ENCODE data around the gene OR4P4.

Gene OR4P4

DNA sequence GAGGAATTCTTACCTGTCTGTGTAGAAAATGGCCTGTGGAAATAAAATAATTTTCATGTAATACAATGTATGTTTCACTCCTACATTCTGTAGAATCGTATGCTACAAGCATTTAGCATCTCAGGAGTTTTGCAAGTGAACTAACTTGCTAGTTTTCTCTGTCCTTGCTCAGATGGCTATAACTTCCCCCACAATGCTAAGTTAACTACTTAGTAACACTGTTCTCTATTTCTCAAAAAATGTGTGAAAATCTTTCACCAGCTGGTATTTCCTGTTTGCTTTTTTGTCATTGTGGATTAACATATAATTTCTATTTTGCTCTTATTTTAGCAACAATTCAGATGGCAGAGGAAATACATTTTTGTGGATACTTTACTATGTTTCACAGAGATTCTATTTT, 17.6 kb downstream of the OR4P4 start:
- H3K9me3 ChIP-seq (ENCODE audit: control insufficient read depth, low read length): peaks cover 4% of the 10 kb centered on the region
- H4K91ac ChIP-seq (ENCODE audit: low read length): no peak overlapping the region
- no peak overlapping the region for H3K4ac ChIP-seq (ENCODE audit: low read depth in 1 of 2, low read length in 2 of 2)
- H3K18ac ChIP-seq (ENCODE audit: low read depth in 1 of 2, low read length in 2 of 2): no peak overlapping the region
- no peak overlapping the region for H3K27ac ChIP-seq (ENCODE audit: low read length, poor library complexity, severe bottlenecking)
- H3K14ac ChIP-seq (ENCODE audit: low read length in 2 of 2): no peak overlapping the region
- DNase-seq: no peak
- H3K4me2 ChIP-seq (ENCODE audit: low read length, poor library complexity, severe bottlenecking): no peak overlapping the region
- H3K4me1 ChIP-seq (ENCODE audit: control insufficient read depth, insufficient read depth, low read depth, low read length): no peaks in the 10 kb centered on the region
- no peaks in the 10 kb centered on the region for H3K79me1 ChIP-seq (replicated peaks; ENCODE audit: low read length, poor library complexity, severe bottlenecking)
- H3K9ac ChIP-seq (ENCODE audit: low read length): no peak overlapping the region
- H3K4me3 ChIP-seq (ENCODE audit: insufficient read depth in 1 of 2, low read depth in 1 of 2, low read length in 2 of 2): no peak overlapping the region
- H2AK5ac ChIP-seq (ENCODE audit: low read length, severe bottlenecking): no peak overlapping the region
- H2BK15ac ChIP-seq (ENCODE audit: low read depth, poor library complexity, severe bottlenecking): no peak overlapping the region
- H2BK12ac ChIP-seq (ENCODE audit: low read length in 2 of 2): no peak overlapping the region
- no peak overlapping the region for H3K23ac ChIP-seq (ENCODE audit: low read length in 2 of 2)
- no peak overlapping the region for H2AFZ ChIP-seq (ENCODE audit: low read depth, low read length)
- H4K8ac ChIP-seq (ENCODE audit: low read length): no peak overlapping the region
- no peak overlapping the region for H2BK5ac ChIP-seq (ENCODE audit: low read depth, low read length, poor library complexity, severe bottlenecking)
- WGBS: 56% methylated on average over 1 of the region's 1 CpG
- no peak overlapping the region for H2BK120ac ChIP-seq (ENCODE audit: low read depth, low read length)
- no peaks in the 10 kb centered on the region for H3K27me3 ChIP-seq (ENCODE audit: control insufficient read depth in 1 of 2, insufficient read depth in 1 of 2, low read length in 2 of 2)
- no peaks in the 10 kb centered on the region for H3K36me3 ChIP-seq (ENCODE audit: control insufficient read depth in 1 of 2, insufficient read depth in 2 of 2, low read depth in 1 of 2, low read length in 2 of 2)

DNA sequence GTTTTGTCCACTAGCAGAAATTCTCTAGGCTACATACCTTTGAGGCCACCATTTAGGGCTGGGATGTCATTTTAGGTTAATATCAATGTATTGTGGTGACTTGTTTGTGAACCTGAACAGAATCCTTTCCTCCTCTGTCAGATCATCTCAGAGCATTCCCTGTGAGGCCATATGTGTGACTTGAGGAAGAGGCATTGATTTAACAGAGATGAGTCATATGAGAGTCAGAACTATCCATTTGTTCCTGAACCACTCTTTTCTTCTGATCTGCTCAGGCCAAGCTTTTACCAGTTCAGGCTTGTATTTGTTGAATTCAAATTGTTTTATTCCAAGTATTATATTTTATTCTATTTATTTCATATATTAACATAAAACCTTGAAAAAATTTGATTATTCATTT, 20.2 kb downstream of the OR4P4 start:
- no peak for DNase-seq
- no peaks in the 10 kb centered on the region for H3K36me3 ChIP-seq (ENCODE audit: control insufficient read depth in 1 of 2, insufficient read depth in 2 of 2, low read depth in 1 of 2, low read length in 2 of 2)
- no peak overlapping the region for H2BK12ac ChIP-seq (ENCODE audit: low read length in 2 of 2)
- H3K27ac ChIP-seq (ENCODE audit: low read length, poor library complexity, severe bottlenecking): no peak overlapping the region
- no peak overlapping the region for H2BK5ac ChIP-seq (ENCODE audit: low read depth, low read length, poor library complexity, severe bottlenecking)
- H3K4me2 ChIP-seq (ENCODE audit: low read length, poor library complexity, severe bottlenecking): no peak overlapping the region
- H4K91ac ChIP-seq (ENCODE audit: low read length): no peak overlapping the region
- H3K23ac ChIP-seq (ENCODE audit: low read length in 2 of 2): no peak overlapping the region
- no peak overlapping the region for H3K4ac ChIP-seq (ENCODE audit: low read depth in 1 of 2, low read length in 2 of 2)
- no peaks in the 10 kb centered on the region for H3K9me3 ChIP-seq (ENCODE audit: control insufficient read depth, low read length)
- H3K9ac ChIP-seq (ENCODE audit: low read length): no peak overlapping the region
- no peak overlapping the region for H2BK15ac ChIP-seq (ENCODE audit: low read depth, poor library complexity, severe bottlenecking)
- no peak overlapping the region for H2AFZ ChIP-seq (ENCODE audit: low read depth, low read length)
- H2AK5ac ChIP-seq (ENCODE audit: low read length, severe bottlenecking): no peak overlapping the region
- H4K8ac ChIP-seq (ENCODE audit: low read length): no peak overlapping the region
- no peaks in the 10 kb centered on the region for H3K27me3 ChIP-seq (ENCODE audit: control insufficient read depth in 1 of 2, insufficient read depth in 1 of 2, low read length in 2 of 2)
- no peaks in the 10 kb centered on the region for H3K79me1 ChIP-seq (replicated peaks; ENCODE audit: low read length, poor library complexity, severe bottlenecking)
- no peaks in the 10 kb centered on the region for H3K4me1 ChIP-seq (ENCODE audit: control insufficient read depth, insufficient read depth, low read depth, low read length)
- H3K18ac ChIP-seq (ENCODE audit: low read depth in 1 of 2, low read length in 2 of 2): no peak overlapping the region
- H3K4me3 ChIP-seq (ENCODE audit: insufficient read depth in 1 of 2, low read depth in 1 of 2, low read length in 2 of 2): no peak overlapping the region
- no peak overlapping the region for H3K14ac ChIP-seq (ENCODE audit: low read length in 2 of 2)
- no peak overlapping the region for H2BK120ac ChIP-seq (ENCODE audit: low read depth, low read length)

- no peak overlapping the region for H2BK12ac ChIP-seq (ENCODE audit: low read length in 2 of 2)
- H3K14ac ChIP-seq (ENCODE audit: low read length in 2 of 2): no peak overlapping the region
- H3K9me3 ChIP-seq (ENCODE audit: control insufficient read depth, low read length): peaks cover 3% of the 10 kb centered on the region
- H3K4me3 ChIP-seq (ENCODE audit: insufficient read depth in 1 of 2, low read depth in 1 of 2, low read length in 2 of 2): no peak overlapping the region
- no peak overlapping the region for H2AK5ac ChIP-seq (ENCODE audit: low read length, severe bottlenecking)
- H2BK15ac ChIP-seq (ENCODE audit: low read depth, poor library complexity, severe bottlenecking): no peak overlapping the region
- no peak overlapping the region for H3K4ac ChIP-seq (ENCODE audit: low read depth in 1 of 2, low read length in 2 of 2)
- no peak overlapping the region for H4K91ac ChIP-seq (ENCODE audit: low read length)
- DNase-seq: no peak
- H3K27me3 ChIP-seq (ENCODE audit: control insufficient read depth in 1 of 2, insufficient read depth in 1 of 2, low read length in 2 of 2): no peaks in the 10 kb centered on the region
- H3K4me1 ChIP-seq (ENCODE audit: control insufficient read depth, insufficient read depth, low read depth, low read length): no peaks in the 10 kb centered on the region
- no peak overlapping the region for H3K18ac ChIP-seq (ENCODE audit: low read depth in 1 of 2, low read length in 2 of 2)
- no peaks in the 10 kb centered on the region for H3K79me1 ChIP-seq (replicated peaks; ENCODE audit: low read length, poor library complexity, severe bottlenecking)
- H3K4me2 ChIP-seq (ENCODE audit: low read length, poor library complexity, severe bottlenecking): no peak overlapping the region
- H3K23ac ChIP-seq (ENCODE audit: low read length in 2 of 2): no peak overlapping the region
- H2AFZ ChIP-seq (ENCODE audit: low read depth, low read length): no peak overlapping the region
- WGBS: 74% methylated on average over 1 of the region's 2 CpGs
- no peaks in the 10 kb centered on the region for H3K36me3 ChIP-seq (ENCODE audit: control insufficient read depth in 1 of 2, insufficient read depth in 2 of 2, low read depth in 1 of 2, low read length in 2 of 2)
- no peak overlapping the region for H4K8ac ChIP-seq (ENCODE audit: low read length)
- no peak overlapping the region for H3K9ac ChIP-seq (ENCODE audit: low read length)
- no peak overlapping the region for H3K27ac ChIP-seq (ENCODE audit: low read length, poor library complexity, severe bottlenecking)
- H2BK5ac ChIP-seq (ENCODE audit: low read depth, low read length, poor library complexity, severe bottlenecking): no peak overlapping the region
- no peak overlapping the region for H2BK120ac ChIP-seq (ENCODE audit: low read depth, low read length)
Observed at GRCh38 chr11:55658031-55658573, 23.2 kb downstream of the OR4P4 start.

DNA sequence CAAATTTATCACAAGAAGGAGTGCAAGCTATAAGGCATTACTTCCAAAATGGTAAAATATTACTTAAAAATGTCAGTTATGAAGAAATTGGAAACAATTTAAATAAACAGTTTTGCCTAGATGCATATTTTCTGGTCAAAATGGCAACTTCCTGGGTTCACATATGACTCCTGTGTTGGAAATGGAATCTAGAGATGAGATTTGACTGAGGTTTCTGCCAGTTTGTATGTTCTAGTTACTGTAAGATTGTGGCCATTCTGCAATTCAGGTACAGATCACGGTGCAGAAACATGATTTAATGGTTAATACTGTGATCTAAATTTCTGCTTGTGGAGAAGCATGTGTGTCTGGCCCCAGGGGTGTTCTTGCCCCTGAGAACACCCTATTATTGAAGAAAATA, 23.7 kb downstream of the OR4P4 start:
- Histone ChIP-seq H3K27ac (ENCODE audit: low read length, poor library complexity, severe bottlenecking) (no peak overlapping the region), H3K9me3 (ENCODE audit: control insufficient read depth, low read length) (peaks cover 3% of the 10 kb centered on the region), H2BK5ac (ENCODE audit: low read depth, low read length, poor library complexity, severe bottlenecking) (no peak overlapping the region), H2AFZ (ENCODE audit: low read depth, low read length) (no peak overlapping the region), H2BK12ac (ENCODE audit: low read length in 2 of 2) (no peak overlapping the region), H4K8ac (ENCODE audit: low read length) (no peak overlapping the region), H3K14ac (ENCODE audit: low read length in 2 of 2) (no peak overlapping the region), H2BK120ac (ENCODE audit: low read depth, low read length) (no peak overlapping the region), H3K79me1 (replicated peaks; ENCODE audit: low read length, poor library complexity, severe bottlenecking) (no peaks in the 10 kb centered on the region), H3K18ac (ENCODE audit: low read depth in 1 of 2, low read length in 2 of 2) (no peak overlapping the region), H3K27me3 (ENCODE audit: control insufficient read depth in 1 of 2, insufficient read depth in 1 of 2, low read length in 2 of 2) (no peaks in the 10 kb centered on the region), H3K4me3 (ENCODE audit: insufficient read depth in 1 of 2, low read depth in 1 of 2, low read length in 2 of 2) (no peak overlapping the region), H3K4ac (ENCODE audit: low read depth in 1 of 2, low read length in 2 of 2) (no peak overlapping the region), H3K36me3 (ENCODE audit: control insufficient read depth in 1 of 2, insufficient read depth in 2 of 2, low read depth in 1 of 2, low read length in 2 of 2) (no peaks in the 10 kb centered on the region), H4K91ac (ENCODE audit: low read length) (no peak overlapping the region), H2AK5ac (ENCODE audit: low read length, severe bottlenecking) (no peak overlapping the region), H2BK15ac (ENCODE audit: low read depth, poor library complexity, severe bottlenecking) (no peak overlapping the region), H3K4me2 (ENCODE audit: low read length, poor library complexity, severe bottlenecking) (no peak overlapping the region), H3K4me1 (ENCODE audit: control insufficient read depth, insufficient read depth, low read depth, low read length) (no peaks in the 10 kb centered on the region), H3K23ac (ENCODE audit: low read length in 2 of 2) (no peak overlapping the region), H3K9ac (ENCODE audit: low read length) (no peak overlapping the region)
- DNase-seq: no peak
- 50% methylated on average over 1 of the region's 1 CpG for WGBS

All from mesenchymal stem cell (in vitro differentiated cells and primary cell).